Measurements from ENCODE around the gene SLC4A9. TPM values are rescaled to one million over a fixed set of nuclear protein-coding genes. Genes with fewer than 3 reads are reported as not detected.

The SLC4A9 gene
- total RNA-seq, 2 experiments from 2014 or later = not detected

DNA sequence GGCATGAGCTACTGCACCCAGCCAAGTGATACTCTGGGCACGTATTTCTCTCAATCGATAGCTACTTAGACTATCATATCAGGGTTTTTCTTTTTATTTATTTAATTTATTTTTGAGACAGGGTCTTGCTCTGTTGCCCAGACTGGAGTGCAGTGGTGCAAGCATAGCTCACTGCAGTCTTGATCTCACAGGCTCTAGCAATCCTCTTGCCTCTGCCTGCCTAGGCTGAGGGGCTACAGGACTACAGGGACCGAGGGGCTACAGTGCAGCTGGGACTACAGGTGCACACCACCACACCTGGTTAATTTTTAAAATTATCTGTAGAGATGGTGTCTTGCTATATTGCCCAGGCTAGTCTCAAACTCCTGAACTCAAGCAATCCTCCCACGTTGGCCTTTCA lies 21.4 kb downstream of the SLC4A9 start:
- CTCF ChIA-PET = interaction anchor here (0.9 to 1.9 kb wide), 3 partner anchors 8 to 142 kb away, joined by 3 to 5 read pairs (median 4); no protein-coding TSS in a partner anchor
- POLR2A ChIA-PET = no interaction called here

DNA sequence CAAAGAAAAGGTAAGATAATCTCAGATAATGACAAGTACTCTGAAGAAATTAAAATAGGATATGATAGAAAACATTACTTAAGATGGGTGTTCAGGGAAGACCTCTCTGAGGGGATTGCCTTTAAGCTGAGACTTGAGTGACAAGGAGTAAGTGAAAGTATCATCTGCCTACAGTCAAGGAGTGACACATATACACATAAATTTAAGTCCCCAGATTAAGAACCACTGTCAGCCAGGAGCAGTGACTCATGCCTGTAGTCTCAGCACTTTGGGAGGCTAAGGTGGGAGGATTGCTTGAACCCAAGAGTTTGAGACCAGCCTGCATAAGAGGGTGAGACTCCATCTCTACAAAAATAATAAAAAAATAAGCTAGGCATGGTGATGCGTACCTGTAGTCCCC lies 22.0 kb downstream of the SLC4A9 start:
- ChIA-PET POLR2A (no interaction called here), CTCF (interaction anchor here (0.9 to 1.9 kb wide), 4 partner anchors 9 to 142 kb away, joined by 3 to 5 read pairs (median 4); no protein-coding TSS in a partner anchor)

DNA sequence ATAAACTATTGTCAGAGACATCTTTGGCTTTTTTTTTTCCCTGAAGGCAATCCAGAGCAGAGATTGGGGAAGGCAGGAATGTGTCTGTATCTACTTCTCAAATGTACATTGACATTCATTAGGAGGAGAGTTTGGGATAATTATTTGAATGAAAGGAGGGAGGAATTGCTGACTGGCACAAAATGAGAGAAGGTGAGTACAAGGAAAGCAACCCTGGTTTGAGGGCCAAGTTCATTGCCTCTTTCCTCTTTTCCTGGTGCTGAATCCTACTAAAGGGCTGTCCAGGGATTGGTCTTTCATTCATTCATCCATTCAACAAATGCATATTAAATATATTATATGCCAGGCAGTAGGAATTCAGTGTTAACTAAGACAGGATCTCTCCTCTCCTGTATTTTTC lies 22.9 kb downstream of the SLC4A9 start:
- POLR2A ChIA-PET = no interaction called here
- CTCF ChIA-PET = interaction anchor here (0.9 to 1.9 kb wide), 3 partner anchors 10 to 143 kb away, joined by 3 to 5 read pairs (median 4); no protein-coding TSS in a partner anchor

DNA sequence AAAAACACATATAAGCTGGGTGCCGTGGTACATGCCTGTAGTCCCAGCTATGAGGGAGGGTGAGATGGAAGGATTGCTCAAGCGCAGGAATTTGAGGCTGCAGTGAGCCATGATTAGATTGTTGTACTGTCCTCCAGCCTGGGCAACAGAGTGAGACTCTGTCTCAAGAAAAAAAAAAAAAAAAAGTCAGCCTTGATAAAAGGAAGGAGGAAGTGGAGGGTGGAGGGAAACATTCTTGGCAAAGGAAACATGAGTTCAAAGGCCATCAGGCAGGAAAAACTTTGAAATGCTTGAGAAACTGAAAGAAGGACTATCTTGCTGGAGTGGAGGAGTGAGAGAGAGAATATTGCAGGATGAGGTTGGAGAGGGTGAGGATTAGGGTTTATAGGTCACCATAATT lies 23.3 kb downstream of the SLC4A9 start:
- POLR2A ChIA-PET = no interaction called here
- CTCF ChIA-PET = no interaction called here

DNA sequence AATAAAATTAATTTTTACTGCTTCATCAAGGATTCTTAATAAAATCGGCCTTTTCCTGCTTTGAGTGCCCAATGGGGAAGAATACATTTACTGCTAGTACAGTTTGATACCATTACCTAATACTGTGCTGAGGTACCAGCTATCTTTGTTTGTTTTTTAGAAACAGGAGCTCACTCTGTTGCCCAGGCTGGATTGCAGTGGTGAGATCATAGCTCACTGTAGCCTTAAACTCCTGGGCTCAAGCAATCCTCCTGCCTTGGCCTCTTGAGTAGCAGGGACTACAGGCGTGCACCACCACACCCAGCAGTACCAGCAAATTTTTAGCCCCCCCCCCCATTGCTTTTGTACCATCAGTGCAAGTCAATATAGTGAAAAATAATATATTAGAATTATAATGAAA lies 28.1 kb downstream of the SLC4A9 start:
- CTCF ChIA-PET = interaction anchor here (1.9 kb wide), 1 partner anchor 15 kb away, joined by 10 read pairs; no protein-coding TSS in a partner anchor
- POLR2A ChIA-PET = no interaction called here

DNA sequence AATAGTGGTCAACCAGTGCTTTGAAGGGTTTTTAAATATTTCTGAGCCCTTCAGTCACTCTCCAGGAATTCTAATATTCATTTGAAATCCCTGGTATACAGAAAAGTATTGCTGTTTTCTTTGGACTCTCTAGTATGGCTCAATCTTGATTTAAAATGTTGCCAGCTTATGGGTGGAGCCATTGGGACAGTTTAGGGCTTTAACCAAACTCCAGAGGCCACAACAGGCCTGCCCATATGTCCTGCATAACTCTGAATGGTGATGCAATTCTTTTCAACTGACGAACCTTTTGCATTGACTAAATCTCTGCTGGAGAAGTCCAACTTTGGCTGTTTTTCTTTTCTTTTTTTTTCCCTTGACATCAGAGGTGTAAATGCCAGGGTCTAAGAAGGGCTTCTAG lies 31.3 kb downstream of the SLC4A9 start:
- CTCF ChIA-PET = interaction anchor here (1.6 kb wide), 1 partner anchor 39 kb away, joined by 3 read pairs; no protein-coding TSS in a partner anchor
- POLR2A ChIA-PET = no interaction called here

DNA sequence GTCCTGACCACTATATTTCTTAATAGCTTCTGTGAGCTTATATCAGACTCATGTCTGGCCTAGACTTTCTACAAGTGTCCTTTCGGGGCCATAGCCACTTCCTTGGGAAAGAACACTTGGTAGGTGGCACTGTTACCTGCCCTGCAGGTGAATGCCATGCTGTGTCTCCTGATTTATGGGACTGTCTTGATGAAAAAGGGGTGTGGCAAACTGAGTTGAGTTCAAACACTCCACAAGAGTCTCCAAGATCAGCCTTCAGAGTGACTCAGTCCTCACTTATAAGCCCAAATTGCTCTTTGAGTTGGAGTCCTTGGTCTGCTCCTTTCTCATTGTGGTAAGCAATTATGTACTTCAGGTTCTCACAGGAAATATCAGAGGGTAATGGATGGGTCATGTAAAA lies 31.7 kb downstream of the SLC4A9 start:
- CTCF ChIA-PET = interaction anchor here (0.7 to 1.6 kb wide), 2 partner anchors 39 to 1907 kb away, joined by 3 read pairs; no protein-coding TSS in a partner anchor
- POLR2A ChIA-PET = interaction anchor here (0.7 kb wide), 1 partner anchor 33 kb away, joined by 3 read pairs; no protein-coding TSS in a partner anchor

DNA sequence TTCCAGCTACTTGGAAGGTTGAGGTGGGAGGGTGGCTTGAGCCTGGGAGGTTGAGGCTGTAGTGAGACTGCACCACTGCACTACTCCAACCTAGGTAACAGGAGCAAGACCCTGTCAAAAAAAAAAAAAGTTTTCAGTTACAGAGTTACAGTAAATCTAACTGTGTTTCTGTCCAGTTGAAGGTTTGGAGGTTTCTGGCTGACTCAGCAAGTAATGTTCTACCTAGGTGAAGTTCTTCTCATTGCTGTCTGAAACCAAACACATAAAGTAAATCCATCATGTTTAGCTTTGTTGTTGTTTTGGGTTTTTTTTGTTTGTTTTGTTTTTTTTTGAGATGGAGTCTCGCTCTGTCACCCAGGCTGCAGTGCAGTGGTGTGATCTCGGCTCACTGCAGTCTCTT lies 33.7 kb downstream of the SLC4A9 start:
- ChIA-PET POLR2A (no interaction called here), CTCF (interaction anchor here (0.9 kb wide), 1 partner anchor 21 kb away, joined by 3 read pairs; no protein-coding TSS in a partner anchor)

DNA sequence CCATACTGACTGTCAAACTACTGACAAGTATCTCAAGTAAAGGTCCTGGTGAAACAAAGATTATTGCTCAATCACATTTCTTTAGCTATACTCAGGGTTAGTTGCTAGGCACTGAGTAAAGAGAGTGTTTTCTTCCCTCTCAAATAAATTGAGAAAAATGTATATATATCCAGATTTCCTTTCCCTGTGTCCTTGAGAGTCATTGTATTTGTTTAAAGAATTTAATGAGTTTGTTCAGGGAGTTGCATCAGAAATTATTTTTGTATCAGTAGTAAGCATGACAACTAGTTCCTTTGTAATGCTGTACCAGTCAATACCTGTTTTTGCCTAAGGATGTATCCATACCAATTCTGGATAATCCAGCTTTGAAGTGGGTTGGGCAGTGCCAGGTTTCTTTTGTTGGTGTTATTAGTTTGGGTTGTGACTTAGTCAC lies 38.4 kb downstream of the SLC4A9 start:
- CTCF ChIA-PET = no interaction called here

DNA sequence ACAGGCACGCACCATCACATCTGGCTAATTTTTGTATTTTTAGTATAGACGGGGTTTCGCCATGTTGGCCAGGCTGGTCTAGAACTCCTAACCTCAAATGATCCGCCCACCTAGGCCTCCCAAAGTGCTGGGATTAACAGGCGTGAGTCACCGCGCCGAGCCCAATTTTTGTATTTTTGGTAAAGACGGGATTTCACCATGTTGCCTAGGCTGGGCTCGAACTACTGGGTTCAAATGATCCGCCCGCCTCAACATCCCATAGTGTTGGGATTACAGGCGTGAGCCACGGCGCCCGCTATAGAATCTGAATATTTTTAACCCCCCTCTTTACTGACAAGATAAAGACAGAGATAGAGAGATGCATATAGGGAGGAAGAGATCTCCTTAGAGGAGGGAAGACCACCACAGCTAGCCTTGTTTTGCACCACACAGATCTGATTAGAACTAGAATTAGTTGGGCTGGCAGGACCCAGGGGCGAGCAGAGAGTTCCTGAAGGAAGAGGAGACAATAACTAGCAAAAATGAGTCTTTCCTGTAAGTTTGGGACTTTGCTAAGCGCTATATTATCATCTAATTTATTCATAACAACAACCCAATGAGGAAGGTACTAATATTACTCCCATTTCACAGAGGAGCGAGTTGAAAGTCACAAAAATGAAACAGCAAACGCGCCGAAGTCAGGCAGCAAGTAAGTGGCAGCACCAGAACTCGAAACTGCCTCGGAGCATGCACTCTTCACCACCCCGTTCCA lies 40.2 kb downstream of the SLC4A9 start:
- CTCF ChIA-PET = interaction anchor here (0.6 kb wide), 1 partner anchor 27 kb away, joined by 3 read pairs; no protein-coding TSS in a partner anchor

More for the DNA sequence above, 38.4 kb downstream of the SLC4A9 start:
- POLR2A ChIA-PET = no interaction called here

DNA sequence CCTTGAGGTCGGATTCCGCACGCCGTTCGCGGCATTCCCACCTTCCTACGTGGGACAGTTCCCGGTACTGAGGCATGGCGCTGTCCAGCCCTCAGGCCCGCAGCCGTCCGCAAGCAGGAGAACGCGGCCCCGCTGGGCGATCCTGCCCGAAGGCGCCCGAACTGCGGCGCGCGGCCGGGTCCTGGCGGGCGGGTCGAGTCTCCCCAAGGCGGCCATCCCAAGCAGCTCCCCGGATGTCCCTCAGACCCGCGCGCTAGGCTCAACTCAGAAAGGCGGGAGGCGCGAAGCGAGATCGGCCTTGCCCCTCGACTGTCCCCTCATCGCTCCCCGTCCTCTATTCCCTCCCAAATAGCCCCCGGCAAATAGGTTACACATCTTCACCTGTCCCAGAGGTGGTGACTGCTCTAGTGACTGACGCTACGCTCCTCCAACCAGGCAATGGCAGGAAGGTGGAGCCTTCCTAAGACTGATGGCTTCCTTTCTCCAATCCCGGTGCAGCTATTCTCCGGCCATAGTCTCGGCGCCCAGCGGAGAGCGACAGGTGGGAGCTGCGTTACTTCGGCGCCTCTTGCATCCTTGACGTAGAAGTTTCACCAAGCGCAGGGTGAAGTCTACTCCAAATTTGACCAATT lies 40.9 kb downstream of the SLC4A9 start:
- ChIA-PET POLR2A (interaction anchor here (0.5 to 1.1 kb wide), 6 partner anchors 14 to 1035 kb away, joined by 3 to 6 read pairs (median 3); partner anchors contain the start of genes HBEGF, IK and NDUFA2), CTCF (interaction anchor here (0.6 to 1.0 kb wide), 3 partner anchors 24 to 834 kb away, joined by 3 to 5 read pairs (median 3); no protein-coding TSS in a partner anchor)

More for the DNA sequence above, 40.2 kb downstream of the SLC4A9 start:
- POLR2A ChIA-PET = interaction anchor here (0.5 to 1.1 kb wide), 2 partner anchors 15 to 247 kb away, joined by 3 to 6 read pairs; partner anchors contain the start of genes IK and NDUFA2

DNA sequence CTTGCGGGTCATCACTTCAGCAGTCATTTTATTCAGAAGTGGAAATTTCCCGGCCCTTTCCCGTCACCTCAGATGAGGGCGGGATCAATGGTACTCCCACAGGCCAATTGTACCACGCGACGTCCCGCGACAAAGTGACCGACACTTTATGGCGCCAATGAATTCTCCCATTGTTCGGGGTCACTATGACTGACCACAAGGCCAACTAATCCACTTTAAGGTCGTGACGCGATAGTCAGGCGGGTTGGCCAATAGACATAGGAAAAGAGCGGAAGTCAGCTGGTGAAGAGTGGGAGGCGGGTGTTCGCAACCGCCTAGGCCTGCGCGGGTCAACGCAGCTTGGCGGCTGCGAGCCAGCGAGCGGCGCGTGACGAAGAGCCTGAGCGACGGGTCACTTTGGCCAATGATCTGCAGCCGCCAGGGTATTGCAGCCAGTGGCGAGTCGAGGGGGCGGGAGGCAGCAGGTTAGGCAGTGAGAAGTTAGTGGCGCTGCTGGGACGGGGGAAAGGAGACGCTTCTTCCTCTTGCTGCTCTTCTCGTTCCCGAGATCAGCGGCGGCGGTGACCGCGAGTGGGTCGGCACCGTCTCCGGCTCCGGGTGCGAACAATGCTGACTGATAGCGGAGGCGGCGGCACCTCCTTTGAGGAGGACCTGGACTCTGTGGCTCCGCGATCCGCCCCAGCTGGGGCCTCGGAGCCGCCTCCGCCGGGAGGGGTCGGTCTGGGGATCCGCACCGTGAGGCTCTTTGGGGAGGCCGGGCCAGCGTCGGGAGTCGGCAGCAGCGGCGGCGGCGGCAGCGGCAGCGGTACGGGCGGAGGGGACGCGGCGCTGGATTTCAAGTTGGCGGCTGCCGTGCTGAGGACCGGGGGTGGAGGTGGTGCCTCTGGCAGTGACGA lies 41.6 kb downstream of the SLC4A9 start, which contains the start of gene ANKHD1:
Gene ANKHD1 (plus strand): TSS at position 472 of the 896 bp plus-strand sequence. CDS start 135 bp downstream, at position 607.
- ChIA-PET CTCF (interaction anchor here (0.6 to 1.0 kb wide), 2 partner anchors 23 to 835 kb away, joined by 3 to 5 read pairs; no protein-coding TSS in a partner anchor), POLR2A (interaction anchor here (0.6 to 1.3 kb wide), 7 partner anchors 13 to 1036 kb away, joined by 3 to 6 read pairs (median 3); partner anchors contain the start of genes HBEGF, IK and NDUFA2)

DNA sequence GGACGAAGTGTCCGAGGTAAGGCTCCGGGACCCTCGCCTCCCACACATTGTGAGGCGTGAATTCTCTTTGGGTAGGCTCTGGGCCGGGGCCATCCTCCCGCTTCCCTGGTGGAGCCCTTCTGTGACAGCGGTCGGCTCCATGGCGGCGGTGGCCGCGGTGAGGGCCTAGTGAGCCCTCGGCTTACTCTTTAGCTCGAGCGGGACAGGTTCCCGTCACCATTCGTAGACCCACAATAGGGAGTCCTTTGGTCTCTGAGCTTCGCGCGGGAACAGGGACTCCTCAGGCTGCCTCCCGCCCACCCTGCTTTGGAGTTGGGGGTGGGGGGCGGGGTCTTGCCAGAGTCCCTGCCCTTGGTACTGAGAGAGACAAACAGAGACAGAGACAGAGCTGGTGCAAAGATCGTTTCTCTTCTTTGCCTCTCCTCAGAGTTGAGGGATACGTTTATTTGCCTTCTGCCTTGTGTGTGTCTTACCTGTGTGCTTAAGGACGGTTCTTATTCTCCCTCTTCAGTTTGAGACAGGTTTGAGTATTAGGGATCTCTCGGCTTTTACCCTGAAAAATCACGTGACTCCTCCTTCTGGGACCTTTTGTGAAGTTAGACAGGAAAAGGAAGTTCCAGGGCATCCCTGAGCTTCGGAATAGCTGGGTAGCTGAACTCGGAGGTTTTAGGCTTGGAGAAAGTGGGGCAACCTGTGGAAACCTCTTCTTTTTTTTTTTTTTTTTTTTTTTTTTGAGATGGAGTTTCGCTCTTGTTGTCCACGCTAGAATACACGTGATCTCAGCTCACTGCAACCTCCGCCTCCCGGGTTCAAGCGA lies 42.5 kb downstream of the SLC4A9 start:
- ChIA-PET POLR2A (interaction anchor here (0.6 to 1.3 kb wide), 2 partner anchors 152 to 245 kb away, joined by 4 read pairs; partner anchors contain the start of genes IK and NDUFA2), CTCF (interaction anchor here (0.7 to 1.0 kb wide), 2 partner anchors 29 to 153 kb away, joined by 3 to 7 read pairs; no protein-coding TSS in a partner anchor)

DNA sequence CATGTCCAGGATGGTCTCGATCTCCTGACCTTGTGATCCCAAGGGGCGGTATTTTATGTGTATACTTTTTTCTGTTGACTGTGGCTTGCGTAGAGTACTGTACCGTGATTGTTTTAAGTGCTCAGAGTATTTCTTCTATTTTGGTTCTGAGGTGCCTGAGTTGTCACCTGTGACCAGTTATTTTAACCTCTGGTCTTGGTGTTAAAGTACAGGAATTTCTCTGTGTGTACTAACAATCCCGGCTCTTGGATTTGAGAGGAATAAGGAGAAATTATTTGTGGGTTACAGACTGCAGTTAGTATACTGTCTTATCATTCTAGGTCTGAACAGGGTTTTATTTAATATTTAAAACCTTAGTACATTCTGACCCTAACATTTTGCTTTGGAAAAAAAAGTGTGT lies 43.6 kb downstream of the SLC4A9 start:
- POLR2A ChIA-PET = no interaction called here
- CTCF ChIA-PET = interaction anchor here (1.0 kb wide), 1 partner anchor 31 kb away, joined by 3 read pairs; no protein-coding TSS in a partner anchor

DNA sequence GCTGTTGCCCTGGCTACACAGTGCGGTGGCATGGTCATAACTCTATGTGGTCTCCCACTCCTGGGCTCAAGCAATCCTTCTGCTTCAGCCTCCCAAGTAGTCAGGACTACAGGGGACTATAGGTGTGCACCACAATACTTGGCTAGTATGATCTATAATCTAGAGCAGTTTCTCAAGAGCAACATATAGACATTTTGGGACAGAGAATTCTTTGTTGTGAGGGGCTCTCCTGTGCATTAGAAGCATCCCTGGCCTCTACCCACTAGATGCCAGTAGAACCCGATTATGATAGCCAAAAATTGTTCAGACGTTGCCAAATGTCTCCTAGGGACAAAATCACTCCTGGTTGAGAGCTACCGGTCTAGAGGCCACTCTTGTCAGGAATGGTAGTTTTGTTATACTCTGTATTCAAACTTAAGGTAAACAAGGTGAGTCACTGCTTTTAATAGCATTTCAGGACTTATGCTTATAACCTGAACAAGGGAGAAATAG lies 48.8 kb downstream of the SLC4A9 start:
- POLR2A ChIA-PET = no interaction called here
- CTCF ChIA-PET = interaction anchor here (1.0 kb wide), 1 partner anchor 149 kb away, joined by 3 read pairs; no protein-coding TSS in a partner anchor

DNA sequence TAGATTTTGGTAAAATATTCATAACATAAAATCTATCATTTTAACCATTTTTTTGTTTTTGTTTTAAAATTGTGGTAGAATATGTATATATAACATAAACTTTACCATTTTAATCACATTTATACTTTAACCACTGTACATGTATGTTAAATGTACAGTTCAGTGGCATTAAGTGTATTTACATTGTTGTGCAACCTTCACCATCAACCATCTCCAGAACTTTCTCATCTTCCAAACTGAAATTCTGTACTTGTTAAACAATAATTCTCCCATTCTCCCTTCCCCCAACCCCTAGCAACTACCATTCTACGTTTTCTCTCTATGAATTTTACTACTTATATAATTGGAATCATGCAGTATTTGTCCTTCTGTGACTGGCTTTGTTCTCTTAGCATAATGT lies 53.2 kb downstream of the SLC4A9 start:
- ChIA-PET CTCF (no interaction called here), POLR2A (no interaction called here)

DNA sequence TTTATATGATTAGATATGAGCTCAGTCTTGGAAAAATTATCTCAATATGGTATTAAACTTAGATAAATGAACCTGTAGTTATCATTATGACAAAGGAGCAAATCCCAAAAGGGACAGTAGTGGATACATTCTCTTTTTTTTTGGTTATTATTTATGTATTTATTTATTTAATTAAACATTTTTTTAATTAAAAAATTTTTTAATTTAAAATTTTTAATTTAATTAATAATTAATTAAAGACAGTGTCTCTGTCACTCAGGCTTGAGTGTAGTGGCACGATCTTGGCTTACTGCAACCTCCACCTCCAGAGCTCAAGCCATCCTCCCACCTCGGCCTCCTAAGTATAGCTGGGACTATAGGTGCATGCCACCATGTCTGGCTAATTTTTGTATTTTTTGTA lies 57.2 kb downstream of the SLC4A9 start:
- POLR2A ChIA-PET = no interaction called here
- CTCF ChIA-PET = no interaction called here

Data from activated CD8-positive, alpha-beta memory T cell treated with anti-CD3 and anti-CD28 coated beads for 36 hours (primary cell).